Endodermal cell (in vitro differentiated cells): Measurements from ENCODE around the gene ENDOG. TPM values are rescaled to one million over a fixed set of nuclear protein-coding genes. Genes with fewer than 3 reads are reported as not detected.

Experiments used
- DNase-seq: peaks from one replicate; pipeline ENCODE4 v3.0.0-alpha.2; 2017
- H3K27ac ChIP-seq: 2 replicates; pipeline ENCODE4 v1.5.1; 2013; ENCODE audit warnings: mild to moderate bottlenecking, low read depth, low read length, moderate library complexity
- H3K27me3 ChIP-seq: 2 replicates; pipeline ENCODE4 v1.6.1; 2013; ENCODE audit warnings: mild to moderate bottlenecking, low read length, moderate library complexity; ENCODE audit not compliant: insufficient read depth, control insufficient read depth, poor library complexity, severe bottlenecking
- H3K36me3 ChIP-seq: 2 replicates; pipeline ENCODE4 v1.7.0; 2013; ENCODE audit warnings: mild to moderate bottlenecking, low read length, moderate library complexity; ENCODE audit not compliant: control insufficient read depth, insufficient read depth
- H3K4me1 ChIP-seq: one replicate; pipeline ENCODE4 v1.7.0; 2013; ENCODE audit warnings: low read length; ENCODE audit not compliant: control insufficient read depth, insufficient read depth
- H3K4me3 ChIP-seq: 2 replicates; pipeline ENCODE4 v1.5.1; 2013; ENCODE audit warnings: mild to moderate bottlenecking, low read length, moderate library complexity
- H3K9ac ChIP-seq: 2 replicates; pipeline ENCODE4 v1.6.1; 2013; ENCODE audit warnings: mild to moderate bottlenecking, low read length, moderate library complexity; ENCODE audit not compliant: poor library complexity, severe bottlenecking; ENCODE audit errors: extremely low read depth
- H3K9me3 ChIP-seq: 2 replicates; pipeline ENCODE4 v1.6.1; 2013; ENCODE audit warnings: mild to moderate bottlenecking, low read length, moderate library complexity; ENCODE audit not compliant: control insufficient read depth
- H3K27ac Mint-ChIP-seq: 2 replicates; pipeline ENCODE4 v1.8.0; 2020; ENCODE audit warnings: mixed read lengths
- H3K27me3 Mint-ChIP-seq: 2 replicates; pipeline ENCODE4 v1.8.0; 2021; ENCODE audit warnings: mild to moderate bottlenecking, mixed read lengths; ENCODE audit not compliant: insufficient read depth
- H3K36me3 Mint-ChIP-seq: 2 replicates; pipeline ENCODE4 v1.8.0; 2020; ENCODE audit warnings: low read depth, mixed read lengths
- H3K4me1 Mint-ChIP-seq: 2 replicates; pipeline ENCODE4 v1.8.0; 2020; ENCODE audit warnings: mixed read lengths
- H3K4me3 Mint-ChIP-seq: 2 replicates; pipeline ENCODE4 v1.8.0; 2020; ENCODE audit warnings: mild to moderate bottlenecking, moderate library complexity, mixed read lengths
- H3K9me3 Mint-ChIP-seq: 2 replicates; pipeline ENCODE4 v1.8.0; 2020; ENCODE audit warnings: mild to moderate bottlenecking, mixed read lengths
- CTCF ChIP-seq: fragments of 200-600 bp; sonication (generic); conservative IDR thresholded peaks from 2 replicates; pipeline ENCODE4 v1.5.0; 2021; ENCODE audit warnings: antibody characterized with exemption, mild to moderate bottlenecking
- WGBS, 2 experiments: methylation state at CpG; one replicate each; pipeline versions ENCODE4 v1.1.5 to v1.1.7; 2013; ENCODE audit warnings: missing lambda C conversion rate in 2 of 2, mixed read lengths in 1 of 2; ENCODE audit not compliant: insufficient coverage in 1 of 2, insufficient read length in 1 of 2; 5-methylcytosine and 5-hydroxymethylcytosine counted together
- total RNA-seq, 2 donors: library from RNA; stranded (reverse); fragmentation: NEBNext Ultra II Directional in 1 of 2; extraction: Animal tissue kit (Norgen Biotek cat#: 25700) in 1 of 2; gene quantifications; 2 replicates in 1 of 2; 3 replicates in 1 of 2; pipeline ENCODE4 v1.2.1, GENCODE V29; 2021

The ENDOG gene
- total RNA-seq, 2 donors from 2014 or later, result 15.5 to 15.7 TPM

GRCh38 chr9:128782669-128783068, 35.6 kb upstream of the ENDOG start:
- Mint-ChIP-seq H3K27ac (no peak overlapping the region), H3K4me1 (peaks cover 2% of the 10 kb centered on the region), H3K27me3 (peaks cover 9% of the 10 kb centered on the region), H3K4me3 (no peak overlapping the region), H3K9me3 (peaks cover 26% of the 10 kb centered on the region), H3K36me3 (no peaks in the 10 kb centered on the region)
- WGBS, 2 experiments, result 91% methylated on average over 1 of the region's 1 CpG; no CpG with 5 or more reads in 1 of the 2 experiments
- H3K4me1 ChIP-seq, result no peaks in the 10 kb centered on the region
- TF ChIP-seq CTCF, result no peak
- no peak overlapping the region for H3K27ac ChIP-seq
- H3K9ac ChIP-seq, result no peak overlapping the region
- no peak for DNase-seq
- no peak overlapping the region for H3K4me3 ChIP-seq
- H3K9me3 ChIP-seq, result no peaks in the 10 kb centered on the region
- H3K36me3 ChIP-seq, result no peaks in the 10 kb centered on the region
- H3K27me3 ChIP-seq, result no peaks in the 10 kb centered on the region

GRCh38 chr9:128785427-128785826, 32.9 kb upstream of the ENDOG start:
- peaks cover 12% of the 10 kb centered on the region for H3K4me1 Mint-ChIP-seq

GRCh38 chr9:128786681-128787601, 31.4 kb upstream of the ENDOG start, which contains the start of gene TBC1D13:
Gene TBC1D13 (plus strand): TSS chr9:128787253. CDS start chr9:128787354, 101 bp downstream.
- Mint-ChIP-seq H3K9me3 (peaks cover 4% of the 10 kb centered on the region), H3K4me1 (peaks cover 12% of the 10 kb centered on the region), H3K27me3 (peaks cover 2% of the 10 kb centered on the region), H3K27ac (peak within 1 kb of the TSS; percentile 83), H3K4me3 (peak within 1 kb of the TSS; percentile 85), H3K36me3 (peaks cover 16% of the 10 kb centered on the region)
- Histone ChIP-seq H3K4me1 (peaks cover 7% of the 10 kb centered on the region), H3K36me3 (peaks cover 27% of the 10 kb centered on the region), H3K4me3 (peak within 1 kb of the TSS; percentile 95), H3K9me3 (no peaks in the 10 kb centered on the region), H3K27ac (peak within 1 kb of the TSS; percentile 63), H3K27me3 (no peaks in the 10 kb centered on the region), H3K9ac (peak within 1 kb of the TSS; percentile 73)
- WGBS, 2 experiments, result 11 to 21% methylated on average over 33 to 64 of the region's 64 CpGs
- peak; percentile 97 for DNase-seq
- no peak for TF ChIP-seq CTCF

More at GRCh38 chr9:128785427-128785826, 32.9 kb upstream of the ENDOG start:
- Histone ChIP-seq H3K27me3 (no peaks in the 10 kb centered on the region), H3K36me3 (peaks cover 13% of the 10 kb centered on the region), H3K27ac (no peak overlapping the region), H3K4me3 (no peak overlapping the region), H3K9ac (no peak overlapping the region), H3K4me1 (peaks cover 7% of the 10 kb centered on the region), H3K9me3 (no peaks in the 10 kb centered on the region)
- 88 to 100% methylated on average over 1 to 4 of the region's 6 CpGs for WGBS, 2 experiments
- peaks cover 13% of the 10 kb centered on the region for H3K9me3 Mint-ChIP-seq
- H3K36me3 Mint-ChIP-seq, result peaks cover 8% of the 10 kb centered on the region
- no peak for TF ChIP-seq CTCF
- no peak for DNase-seq
- H3K4me3 Mint-ChIP-seq, result no peak overlapping the region
- no peak overlapping the region for H3K27ac Mint-ChIP-seq
- H3K27me3 Mint-ChIP-seq, result peaks cover 9% of the 10 kb centered on the region
